GM19238 (cell line): ENCODE data around the gene LMBRD1.
"Not testable (repeated sequence)": the region's sequence is repeated elsewhere in the genome, so short reads cannot be mapped to it uniquely, and the experiment has no call there.

ENCODE experiments used
- DNase-seq: peaks from one replicate; pipeline ENCODE4 v3.0.0; 2011; ENCODE audit warnings: low spot score; ENCODE audit not compliant: insufficient read length

The LMBRD1 gene

DNA sequence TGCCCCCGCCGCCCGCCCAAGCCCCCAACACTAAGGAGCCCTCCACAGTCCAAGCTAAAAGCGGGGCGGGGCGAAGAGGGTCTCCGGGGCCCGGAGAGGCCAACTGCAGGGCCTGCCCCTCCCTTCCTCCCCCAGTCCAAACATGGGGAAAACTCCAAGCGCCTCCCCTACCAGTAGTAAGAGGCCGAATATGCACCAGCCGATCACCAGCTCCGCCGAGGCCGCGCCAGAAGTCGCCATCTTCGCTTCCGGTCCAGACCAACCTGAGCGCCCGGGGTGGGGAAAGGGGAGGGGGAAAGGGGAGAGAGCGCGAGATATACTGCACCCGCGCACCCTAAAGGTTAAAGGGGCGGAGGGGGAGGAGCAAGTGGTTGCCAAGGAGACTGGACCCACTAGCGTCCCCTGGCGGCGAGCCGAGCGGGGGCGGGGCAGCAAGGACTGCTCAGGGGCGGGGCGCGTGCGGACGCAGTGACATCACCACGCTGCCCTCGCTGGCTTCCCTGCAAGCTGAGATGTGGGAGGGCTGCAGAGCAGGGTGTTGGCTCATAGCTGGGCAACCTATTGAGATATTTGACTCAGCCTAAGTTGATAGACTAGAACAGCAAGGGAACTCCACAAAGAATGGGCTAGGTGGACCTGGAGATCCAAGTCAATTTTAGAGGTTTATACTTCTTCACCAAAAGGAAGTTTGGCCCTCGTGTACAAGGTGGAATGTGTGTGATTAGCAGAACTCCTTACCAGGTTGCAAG, at the start of gene LMBRD1:
Gene LMBRD1 (minus strand): TSS at position 369 of the 749 bp plus-strand sequence. CDS start 129 bp downstream, at position 240.
- peak; percentile 72 for DNase-seq

DNA sequence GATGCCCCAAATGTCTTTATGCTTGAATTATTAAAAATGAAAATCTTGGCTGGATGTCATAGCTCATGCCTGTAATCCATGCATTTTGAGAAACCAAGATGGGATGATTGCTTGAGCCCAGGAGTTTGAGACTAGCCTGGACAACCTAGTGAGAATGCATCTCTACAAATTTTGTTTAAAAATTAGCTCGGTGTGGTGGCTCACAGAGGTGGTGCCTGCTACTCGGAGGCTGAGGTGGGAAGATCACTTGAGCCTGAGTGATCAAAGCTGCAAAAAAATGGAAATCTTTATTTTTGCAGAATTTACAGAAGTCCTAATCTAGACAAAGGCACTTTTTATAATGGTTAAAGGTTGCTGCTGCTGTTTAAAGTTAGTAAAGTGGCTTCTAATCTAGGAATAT, 49.5 kb upstream of the LMBRD1 start:
- no peak for DNase-seq

DNA sequence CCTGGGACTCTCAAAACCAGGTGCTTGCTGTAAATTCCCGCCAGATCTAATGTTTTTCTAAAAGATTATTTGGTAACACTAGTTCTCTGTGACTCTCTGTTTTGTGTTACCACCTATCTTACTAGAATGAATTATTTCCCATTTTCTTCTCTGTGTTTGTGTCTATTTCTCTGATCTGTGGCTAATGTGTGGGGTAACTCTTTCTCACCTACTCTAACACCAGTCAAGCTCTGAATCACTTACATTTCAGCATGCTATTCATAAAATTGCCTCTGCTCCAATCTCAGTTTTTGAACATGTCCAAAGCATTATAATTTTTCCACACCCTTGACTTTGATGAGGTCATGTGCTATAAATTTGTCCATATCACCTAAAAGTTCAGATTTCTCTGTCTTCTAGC, 46.4 kb upstream of the LMBRD1 start:
- no peak for DNase-seq

DNA sequence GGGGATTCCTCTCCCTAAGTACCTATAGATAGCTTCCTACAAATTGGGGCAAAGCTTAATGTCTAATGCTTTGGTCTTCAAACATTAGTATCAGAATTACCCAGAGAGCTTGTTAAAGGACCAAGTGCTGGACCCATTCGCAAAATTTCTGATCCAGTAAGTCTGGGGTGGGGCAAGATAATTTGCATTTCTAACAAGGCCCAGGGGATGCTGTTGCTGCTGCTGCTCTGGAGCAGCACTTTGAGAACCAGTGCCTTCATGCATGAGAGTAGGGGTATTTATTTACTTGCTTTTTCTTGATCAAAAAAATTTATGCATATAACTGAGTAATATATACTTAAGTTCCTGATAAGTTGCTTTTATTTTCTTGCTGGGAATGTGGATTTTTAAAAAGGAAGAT, 45.1 kb upstream of the LMBRD1 start:
- no peak for DNase-seq

DNA sequence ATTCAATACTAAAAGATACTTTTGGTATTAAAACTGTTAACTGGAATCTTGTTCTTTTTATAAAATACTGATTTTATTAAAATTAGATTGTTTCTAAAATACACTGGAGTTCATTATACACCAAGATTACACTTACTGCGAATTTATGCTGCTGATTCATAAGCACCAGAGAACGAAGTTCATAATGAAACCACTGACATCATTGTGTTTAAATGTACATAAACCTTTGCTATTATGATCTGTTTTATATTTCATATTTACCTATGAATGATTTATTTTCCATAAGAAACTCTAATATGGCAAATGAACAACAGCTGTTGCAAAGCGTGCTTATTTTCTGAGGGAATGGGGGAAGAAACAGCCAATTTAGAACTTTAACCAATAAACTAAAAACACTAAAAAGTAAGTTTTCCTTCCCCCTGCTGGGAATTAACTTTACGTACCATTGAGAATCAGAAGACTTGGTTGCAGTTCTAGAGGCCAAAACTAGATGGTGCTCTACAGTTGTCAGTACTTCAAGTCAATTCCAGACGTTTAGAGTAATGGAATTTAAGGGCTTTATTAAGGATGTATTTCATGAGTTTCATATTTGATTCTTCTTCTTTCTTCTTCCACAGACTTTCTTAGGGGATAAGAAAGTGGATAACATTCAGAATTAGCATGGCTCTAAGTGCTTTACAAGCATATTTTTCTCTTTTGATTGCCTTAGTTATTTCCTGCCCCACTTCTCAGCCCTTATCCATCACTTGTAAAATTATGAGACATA, 38.8 kb upstream of the LMBRD1 start:
- DNase-seq = no peak

DNA sequence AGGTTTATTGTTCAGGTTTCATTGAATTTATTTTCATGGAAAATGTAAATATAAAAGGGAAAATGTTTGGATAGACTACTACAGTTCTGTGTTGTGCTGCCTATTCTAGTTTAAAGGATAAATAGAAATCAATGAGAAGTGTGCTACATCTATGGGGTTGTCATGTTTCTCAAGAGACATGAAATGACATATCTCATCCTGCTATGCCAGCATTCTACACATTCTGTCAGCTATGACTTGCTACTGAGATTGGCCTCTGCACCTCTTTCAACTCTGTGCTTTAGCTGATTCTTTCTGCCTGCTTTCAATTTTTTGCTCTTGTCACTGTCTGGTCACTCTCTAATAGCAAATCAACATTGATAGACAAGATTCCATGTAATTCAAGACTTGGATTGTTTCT, 35.7 kb upstream of the LMBRD1 start:
- no peak for DNase-seq

DNA sequence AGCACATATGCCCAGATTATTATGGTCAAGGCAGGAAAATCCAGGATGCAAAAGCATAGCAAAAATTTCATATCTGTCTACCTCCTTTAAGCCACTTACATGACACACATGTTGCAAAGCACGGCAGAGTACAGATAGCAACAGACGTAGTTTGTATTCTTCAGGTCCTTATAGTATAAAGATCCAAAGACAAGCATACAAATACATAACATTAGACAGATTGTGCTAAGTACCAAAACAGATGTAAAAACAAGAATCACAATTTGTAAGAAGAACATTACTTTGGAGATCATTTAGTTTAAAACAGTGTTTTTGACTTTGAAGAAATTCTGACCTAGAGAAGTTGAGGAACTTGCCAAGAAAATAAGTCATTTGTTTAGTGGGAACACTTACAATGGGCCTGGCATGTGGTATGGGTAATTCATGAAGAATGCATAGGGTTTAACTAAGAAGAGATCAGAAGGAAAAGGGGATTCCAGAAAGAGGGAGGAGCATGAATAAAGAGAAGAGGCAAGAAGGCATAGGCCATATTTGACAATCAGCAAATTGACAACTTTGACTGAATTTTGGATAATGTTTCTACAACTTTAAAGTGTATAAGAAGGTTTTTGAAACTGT, 30.6 kb upstream of the LMBRD1 start:
- no peak for DNase-seq

DNA sequence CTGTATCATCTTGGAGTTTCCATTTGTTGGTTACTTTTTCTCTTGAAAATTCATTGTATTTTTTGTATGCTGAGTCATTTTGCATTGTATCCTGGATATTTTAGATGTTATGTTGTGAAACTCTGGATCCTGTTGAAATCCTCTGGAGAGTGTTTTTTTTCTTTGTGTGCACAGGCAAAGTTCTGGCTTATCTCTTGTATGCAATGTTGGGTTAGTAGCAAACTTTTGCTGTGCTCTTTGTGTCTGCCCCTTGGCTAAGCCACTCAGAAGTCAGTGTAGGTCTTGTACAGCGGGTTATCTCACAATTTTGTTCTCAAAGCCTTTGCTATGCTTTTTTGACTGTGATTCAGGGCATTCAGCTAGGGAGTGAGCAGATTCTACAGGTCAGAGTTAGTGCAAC, 29.1 kb upstream of the LMBRD1 start:
- DNase-seq = no peak

DNA sequence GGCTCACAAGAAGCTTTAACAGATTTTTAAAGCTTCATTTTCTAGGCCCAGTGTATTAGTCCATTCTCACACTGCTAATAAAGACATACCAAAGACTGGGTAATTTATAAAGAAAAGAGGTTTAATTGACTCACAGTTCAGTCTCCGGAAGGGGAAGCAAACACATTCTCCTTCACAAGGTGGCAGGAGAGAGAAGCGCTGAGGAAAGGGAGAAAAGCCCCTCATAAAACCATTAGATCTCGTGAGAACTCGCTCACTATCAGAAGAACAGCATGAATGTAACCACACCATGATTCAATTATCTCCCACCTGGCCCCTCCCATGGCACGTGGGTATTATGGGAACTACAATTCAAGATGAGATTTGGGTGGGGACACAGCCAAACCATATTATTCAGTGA, 27.5 kb upstream of the LMBRD1 start:
- DNase-seq = not testable (repeated sequence)

DNA sequence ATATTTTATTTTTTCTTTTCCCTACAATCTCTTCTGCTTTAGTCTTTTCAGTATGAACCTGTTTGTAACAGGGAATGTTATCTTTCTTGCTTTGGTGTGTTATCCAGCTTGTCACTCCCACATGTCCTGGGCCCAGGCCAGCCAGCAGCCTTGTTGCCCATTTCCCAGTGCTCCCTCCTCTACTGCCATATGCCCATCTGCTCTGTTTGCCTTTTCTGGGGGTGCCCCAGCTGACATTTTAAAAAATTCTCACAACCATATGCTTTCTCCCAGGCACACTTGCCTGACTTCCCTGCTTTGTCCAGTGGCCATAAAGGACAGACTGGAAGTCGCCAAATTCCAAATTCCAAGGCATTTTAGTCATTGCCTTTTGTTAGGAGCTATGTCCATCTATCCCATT, 23.6 kb upstream of the LMBRD1 start:
- no peak for DNase-seq

DNA sequence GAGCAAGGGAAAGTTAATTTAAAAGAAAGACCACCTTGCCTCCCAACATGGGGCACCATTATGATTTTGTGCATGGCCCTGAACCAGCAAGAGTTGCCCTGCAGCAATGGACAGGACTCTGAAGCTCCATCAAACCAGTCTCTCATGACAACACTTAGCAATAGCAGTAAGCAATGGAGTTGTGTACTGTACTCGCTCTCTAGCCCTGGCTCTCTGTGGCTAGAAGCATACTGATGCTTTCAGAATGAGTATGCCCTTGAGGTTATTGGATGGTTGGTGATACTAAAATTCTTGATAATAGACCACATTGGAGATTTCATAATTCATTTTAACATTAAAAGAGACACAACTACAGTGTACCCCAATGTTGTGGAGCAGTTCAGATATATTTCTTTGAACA, 23.2 kb upstream of the LMBRD1 start:
- DNase-seq = no peak

DNA sequence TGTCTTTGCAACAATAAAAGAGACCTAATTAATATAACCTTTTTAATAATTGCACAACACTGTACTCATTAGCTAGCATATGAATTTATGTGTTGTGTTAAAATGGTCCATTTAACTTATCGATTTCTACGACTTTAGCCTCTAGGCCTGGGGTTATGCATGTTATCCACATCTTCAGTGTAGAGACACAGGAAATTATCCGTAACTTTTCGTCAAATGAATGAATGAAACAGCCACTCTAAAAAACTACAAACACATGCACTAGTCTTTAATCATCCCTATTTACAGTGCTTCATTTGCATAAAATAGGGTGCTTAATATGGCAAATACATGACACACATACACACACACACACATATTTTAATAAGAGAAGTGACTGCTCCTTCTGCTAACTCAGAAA, 22.3 kb upstream of the LMBRD1 start:
- no peak for DNase-seq

DNA sequence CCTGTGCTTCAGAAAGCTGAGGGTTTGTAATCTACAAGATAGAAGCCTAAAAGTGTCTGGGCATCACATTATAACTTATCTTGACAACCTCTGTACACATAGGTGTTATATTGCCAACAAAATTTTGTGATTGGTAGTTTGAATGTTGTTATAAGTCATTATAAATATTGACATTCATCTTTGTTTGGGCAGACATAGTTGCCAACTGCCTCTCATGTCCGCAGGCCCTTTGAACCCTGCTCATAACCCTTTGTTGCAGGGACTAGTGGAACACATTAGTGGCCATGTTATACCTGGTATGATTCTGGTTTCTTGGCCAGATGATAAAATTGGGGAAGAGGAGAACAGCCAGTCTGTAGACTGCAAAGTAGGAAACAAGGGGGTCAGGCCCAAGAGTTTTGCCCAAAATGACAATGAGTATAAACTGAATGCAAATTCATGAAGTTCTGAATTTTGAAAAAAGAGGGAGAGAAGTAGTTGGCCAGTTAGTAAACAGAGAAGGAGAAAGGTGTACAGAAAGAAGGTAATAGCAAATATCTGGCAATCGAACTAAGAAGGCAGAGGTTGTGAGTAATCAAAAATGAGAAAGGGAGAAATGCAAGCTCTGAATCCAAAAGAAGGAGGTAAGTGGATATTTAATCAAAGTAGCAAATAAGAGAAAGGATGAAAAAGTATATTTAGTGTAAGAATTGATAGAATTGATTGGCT, 21.6 kb upstream of the LMBRD1 start:
- no peak for DNase-seq

DNA sequence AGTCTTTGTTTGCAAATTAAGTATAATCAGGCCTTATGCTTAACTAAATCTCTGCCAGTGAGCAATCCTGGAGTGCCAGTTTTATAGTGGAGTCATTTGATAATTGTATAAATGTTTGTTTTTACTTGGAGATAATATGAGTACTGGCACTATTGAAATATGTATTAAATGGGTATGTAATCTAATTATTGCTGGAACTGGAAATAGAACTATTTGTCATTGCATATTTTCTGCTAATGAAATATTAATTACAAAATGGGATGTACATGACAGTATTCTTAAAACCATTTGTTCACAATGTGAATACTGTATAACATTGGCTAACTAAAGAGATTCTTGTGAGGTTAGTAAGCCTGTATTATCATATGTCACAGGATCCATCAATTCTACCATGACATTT, 20.5 kb upstream of the LMBRD1 start:
- DNase-seq = no peak

DNA sequence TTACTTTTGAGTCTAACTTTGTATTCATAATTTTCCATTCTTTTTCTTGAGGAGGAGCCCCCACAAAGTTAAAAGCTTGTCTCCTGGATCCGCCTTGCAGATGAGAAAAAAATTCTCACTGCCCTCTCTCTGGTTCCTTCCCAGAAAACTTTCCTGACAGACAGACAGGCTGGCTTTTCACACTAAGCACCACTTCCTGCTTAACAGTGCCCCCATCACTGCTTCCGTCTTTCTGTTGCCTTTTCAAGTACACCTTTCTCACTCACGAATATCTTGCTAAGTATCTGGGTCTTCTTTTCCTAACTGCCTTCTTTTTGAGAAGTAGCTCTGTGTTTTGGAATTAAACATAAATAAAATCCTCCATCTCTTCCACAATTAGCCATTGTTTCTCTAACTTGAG, 19.8 kb upstream of the LMBRD1 start:
- DNase-seq = no peak

DNA sequence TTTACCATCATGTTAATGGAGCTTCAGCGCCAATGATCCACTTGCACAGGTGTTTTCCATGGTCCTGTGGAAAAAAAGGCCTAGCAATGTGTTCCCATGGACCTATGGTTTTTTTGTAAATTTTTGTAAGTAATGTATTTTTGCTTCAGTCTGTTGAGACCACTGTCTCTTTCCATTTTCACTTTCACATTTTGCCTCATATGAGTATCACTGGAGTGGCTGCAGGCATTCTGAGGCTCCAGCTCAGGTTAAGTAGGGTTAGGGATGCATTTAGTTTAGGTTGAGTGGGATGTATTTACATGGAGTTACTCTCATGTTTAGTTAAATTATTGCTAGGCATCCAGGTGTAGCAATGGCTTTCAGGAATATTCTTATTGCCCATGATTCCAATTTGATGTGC, 19.2 kb upstream of the LMBRD1 start:
- no peak for DNase-seq

DNA sequence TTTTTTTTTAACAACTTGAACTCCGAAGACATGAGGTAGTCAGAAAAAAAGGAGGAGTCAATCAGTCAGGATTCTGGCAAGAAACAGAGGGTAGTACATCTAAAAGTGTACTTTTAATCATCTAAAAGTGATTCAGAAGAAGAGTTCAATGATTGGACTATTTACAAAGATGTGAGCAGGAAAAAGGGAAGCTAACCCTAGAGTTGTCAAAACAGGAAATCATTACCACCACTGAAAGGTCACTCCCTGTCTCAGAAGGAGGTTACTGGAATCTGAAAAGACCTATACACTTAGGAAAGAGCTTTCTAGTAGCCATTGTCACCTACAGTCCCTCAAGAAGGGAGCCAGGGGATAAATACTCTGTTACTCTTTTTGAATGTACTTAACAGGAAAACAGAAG, 16.7 kb upstream of the LMBRD1 start:
- DNase-seq = no peak

DNA sequence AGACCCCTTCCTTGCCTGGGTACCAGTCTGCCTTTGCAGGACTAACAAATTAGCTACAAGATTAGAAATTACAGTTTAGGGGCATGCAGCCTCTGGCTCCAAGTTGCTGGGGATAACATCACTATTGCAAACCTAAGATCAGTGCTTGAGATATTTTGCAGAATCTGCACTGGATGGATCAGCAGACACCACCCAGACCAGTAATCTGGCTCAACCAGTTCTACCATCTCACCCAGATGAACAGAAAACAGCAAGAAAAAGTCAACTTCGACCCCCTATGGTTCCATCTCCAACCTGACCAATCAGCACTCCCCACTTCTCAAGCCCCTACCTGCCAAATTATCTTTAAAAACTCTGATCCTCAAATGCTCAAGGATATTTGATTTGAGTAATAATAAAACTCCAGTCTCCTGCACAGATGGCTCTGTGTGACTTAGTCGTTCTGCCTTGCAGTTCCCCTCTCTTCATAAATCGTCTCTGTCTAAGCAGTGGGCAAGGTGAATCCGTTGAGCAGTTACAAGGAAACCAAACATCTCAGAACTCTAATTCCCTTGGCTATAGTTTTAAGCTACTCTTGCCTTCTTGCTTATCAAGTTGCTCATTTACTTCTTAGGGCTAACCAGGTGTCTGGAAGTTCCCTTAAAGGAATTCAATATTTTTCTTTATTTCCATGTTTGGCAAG, 16.1 kb upstream of the LMBRD1 start:
- no peak for DNase-seq

DNA sequence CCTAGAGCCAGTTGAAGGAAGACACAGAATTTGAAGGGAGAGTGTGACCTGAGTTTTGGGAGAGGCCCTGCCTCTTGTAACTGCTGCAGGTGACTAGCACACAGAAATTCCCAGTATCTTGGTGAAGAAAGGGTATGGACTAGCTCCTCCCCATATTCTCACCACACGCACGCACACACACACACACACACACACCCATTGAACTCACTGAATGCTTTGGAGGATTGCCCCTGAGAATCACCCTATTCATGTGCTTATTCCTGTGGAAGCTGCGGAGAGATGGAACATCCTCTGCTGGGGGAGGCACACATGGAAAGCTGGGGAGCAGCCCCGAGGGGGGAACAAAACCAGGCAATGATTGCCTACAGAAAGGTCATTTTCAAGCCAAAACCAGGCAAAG, 6.2 kb upstream of the LMBRD1 start:
- DNase-seq = no peak

DNA sequence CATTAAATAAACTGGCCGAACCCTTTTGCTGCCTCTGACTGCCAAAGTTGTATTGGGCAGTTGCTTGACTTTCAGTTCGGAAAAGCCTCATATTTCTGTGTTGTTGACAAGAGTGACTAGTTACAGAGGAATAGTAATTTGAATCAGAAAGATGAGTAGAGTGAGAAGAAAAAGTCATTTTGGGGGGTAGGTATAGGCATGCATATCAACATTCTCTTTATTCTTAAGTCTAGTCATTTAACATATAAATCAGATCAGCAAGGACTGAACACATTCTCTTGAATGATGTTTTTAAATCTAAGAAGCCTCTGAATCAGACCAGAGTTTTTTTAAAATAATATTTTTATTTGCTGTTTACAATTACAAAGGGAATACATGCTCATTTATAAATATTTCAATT, 4.9 kb upstream of the LMBRD1 start:
- no peak for DNase-seq

DNA sequence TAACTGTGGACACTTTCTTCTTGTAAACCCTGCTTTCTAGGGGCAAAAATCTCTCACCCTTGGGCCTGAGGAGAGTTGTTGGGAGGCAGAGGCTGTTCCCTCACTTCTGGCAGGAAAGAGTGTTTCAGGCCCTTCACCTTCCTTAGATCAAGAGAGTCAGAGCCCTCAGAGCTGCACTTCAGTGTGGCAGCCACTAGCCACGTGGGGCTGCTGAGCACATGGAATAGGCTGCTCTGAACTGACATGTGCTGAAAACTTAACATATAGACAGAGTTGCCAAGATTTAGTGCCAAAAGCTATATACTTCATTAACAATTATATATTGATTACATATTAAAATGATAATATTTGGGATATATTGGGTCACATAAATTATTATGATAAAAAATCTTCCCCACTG, 4.4 kb upstream of the LMBRD1 start:
- DNase-seq = no peak
